SK-N-MC (cell line): ENCODE measurements around the gene ARHGDIG.

Experiments used
- DNase-seq: peaks from one replicate; pipeline ENCODE4 v3.0.0-alpha.2; 2011; ENCODE audit warnings: low read depth, low spot score
- H3K27ac ChIP-seq: fragments of 200-600 bp; sonication (generic); 2 replicates; pipeline ENCODE4 v1.5.1; 2016; ENCODE audit warnings: mixed run types
- H3K36me3 ChIP-seq: fragments of 200-600 bp; sonication (generic); 2 replicates; pipeline ENCODE4 v1.6.1; 2017; ENCODE audit warnings: antibody characterized with exemption, low read length, mixed read lengths; ENCODE audit not compliant: insufficient read depth
- H3K4me3 ChIP-seq: fragments of 200-600 bp; sonication (generic); 2 replicates; pipeline ENCODE4 v1.5.1; 2016
- H3K9ac ChIP-seq: fragments of 200-600 bp; sonication (generic); 2 replicates; pipeline ENCODE4 v1.8.0; 2017; ENCODE audit warnings: mixed run types, mixed read lengths; ENCODE audit not compliant: insufficient read length
- H3K9me3 ChIP-seq: fragments of 200-600 bp; sonication (generic); 2 replicates; pipeline ENCODE4 v1.6.1; 2017; ENCODE audit warnings: low read depth, mild to moderate bottlenecking, antibody characterized with exemption, low read length, moderate library complexity, mixed read lengths
- EZH2 ChIP-seq: fragments of 200-600 bp; sonication (generic); IDR thresholded peaks from one replicate; pipeline ENCODE4 v1.6.1; 2017; ENCODE audit warnings: antibody characterized with exemption
- FOXP2 ChIP-seq: optimal IDR thresholded peaks from 2 replicates; pipeline ENCODE3; 2011; ENCODE audit warnings: mild to moderate bottlenecking, moderate library complexity; ENCODE audit not compliant: insufficient read depth; ENCODE audit errors: extremely low read length, control extremely low read depth
- POLR2AphosphoS5 ChIP-seq: IDR thresholded peaks from 2 replicates; pipeline ENCODE4 v1.6.1; 2012; ENCODE audit warnings: mild to moderate bottlenecking, low read depth, low read length, borderline replicate concordance

The ARHGDIG gene

GRCh38 chr16:289395-289997, 9.1 kb downstream of the ARHGDIG start:
- H3K9ac ChIP-seq, result no peak overlapping the region
- no peaks in the 10 kb centered on the region for H3K9me3 ChIP-seq
- no peak overlapping the region for H3K4me3 ChIP-seq
- H3K27ac ChIP-seq, result no peak overlapping the region
- DNase-seq, result no peak
- no peak for TF ChIP-seq POLR2AphosphoS5
- TF ChIP-seq EZH2, result no peak
- TF ChIP-seq FOXP2, result no peak
- no peaks in the 10 kb centered on the region; the same call in 1 of the 2 replicates for H3K36me3 ChIP-seq

- H3K4me3 ChIP-seq, result no peak overlapping the region
- H3K27ac ChIP-seq, result no peak overlapping the region
- no peaks in the 10 kb centered on the region for H3K9me3 ChIP-seq
- H3K9ac ChIP-seq, result no peak overlapping the region
- TF ChIP-seq POLR2AphosphoS5 (no peak), FOXP2 (no peak), EZH2 (no peak)
- H3K36me3 ChIP-seq, result no peaks in the 10 kb centered on the region; the same call in 1 of the 2 replicates
- no peak for DNase-seq
These were observed 9.8 kb downstream of the ARHGDIG start for GRCh38 chr16:290015-290680.

- Histone ChIP-seq H3K36me3 (no peaks in the 10 kb centered on the region; the same call in 1 of the 2 replicates), H3K9me3 (no peaks in the 10 kb centered on the region), H3K4me3 (no peak overlapping the region), H3K27ac (no peak overlapping the region), H3K9ac (no peak overlapping the region)
- DNase-seq, result no peak
- TF ChIP-seq POLR2AphosphoS5 (no peak), EZH2 (no peak), FOXP2 (no peak)
These were observed 10.5 kb downstream of the ARHGDIG start for GRCh38 chr16:290681-291405.

- no peak for DNase-seq
- Histone ChIP-seq H3K36me3 (no peaks in the 10 kb centered on the region; the same call in 1 of the 2 replicates), H3K4me3 (no peak overlapping the region), H3K27ac (no peak overlapping the region), H3K9me3 (no peaks in the 10 kb centered on the region), H3K9ac (no peak overlapping the region)
- TF ChIP-seq POLR2AphosphoS5 (no peak), FOXP2 (no peak), EZH2 (no peak)
These were observed 11.1 kb downstream of the ARHGDIG start for GRCh38 chr16:291539-291938.

- Histone ChIP-seq H3K9ac (no peak overlapping the region), H3K9me3 (no peaks in the 10 kb centered on the region), H3K4me3 (no peak overlapping the region), H3K36me3 (no peaks in the 10 kb centered on the region; the same call in 1 of the 2 replicates), H3K27ac (no peak overlapping the region)
- TF ChIP-seq POLR2AphosphoS5, result no peak
- no peak for DNase-seq
These were observed 12.8 kb downstream of the ARHGDIG start for GRCh38 chr16:293043-293775.

GRCh38 chr16:296276-296675, 15.9 kb downstream of the ARHGDIG start:
- Histone ChIP-seq H3K27ac (no peak overlapping the region), H3K9ac (no peak overlapping the region), H3K36me3 (no peaks in the 10 kb centered on the region; the same call in 1 of the 2 replicates), H3K9me3 (no peaks in the 10 kb centered on the region), H3K4me3 (no peak overlapping the region)
- DNase-seq, result no peak
- no peak for TF ChIP-seq EZH2
- no peak for TF ChIP-seq POLR2AphosphoS5
- no peak for TF ChIP-seq FOXP2

GRCh38 chr16:296806-297510, 16.6 kb downstream of the ARHGDIG start:
- Histone ChIP-seq H3K27ac (no peak overlapping the region), H3K4me3 (no peak overlapping the region), H3K9me3 (no peaks in the 10 kb centered on the region), H3K9ac (no peak overlapping the region), H3K36me3 (no peaks in the 10 kb centered on the region; the same call in 1 of the 2 replicates)
- no peak for TF ChIP-seq FOXP2
- TF ChIP-seq POLR2AphosphoS5, result no peak
- TF ChIP-seq EZH2, result no peak
- no peak for DNase-seq

GRCh38 chr16:297832-298231, 17.4 kb downstream of the ARHGDIG start:
- H3K27ac ChIP-seq, result no peak overlapping the region
- no peaks in the 10 kb centered on the region; the same call in 1 of the 2 replicates for H3K36me3 ChIP-seq
- no peak for TF ChIP-seq FOXP2
- TF ChIP-seq EZH2, result no peak
- no peak for TF ChIP-seq POLR2AphosphoS5
- no peaks in the 10 kb centered on the region for H3K9me3 ChIP-seq
- DNase-seq, result no peak
- H3K9ac ChIP-seq, result no peak overlapping the region
- H3K4me3 ChIP-seq, result no peak overlapping the region
